Measurements from ENCODE around the gene UBXN11.
A peak's percentile ranks its signal among the peaks of the same experiment; 100 is the strongest.

Gene UBXN11

DNA sequence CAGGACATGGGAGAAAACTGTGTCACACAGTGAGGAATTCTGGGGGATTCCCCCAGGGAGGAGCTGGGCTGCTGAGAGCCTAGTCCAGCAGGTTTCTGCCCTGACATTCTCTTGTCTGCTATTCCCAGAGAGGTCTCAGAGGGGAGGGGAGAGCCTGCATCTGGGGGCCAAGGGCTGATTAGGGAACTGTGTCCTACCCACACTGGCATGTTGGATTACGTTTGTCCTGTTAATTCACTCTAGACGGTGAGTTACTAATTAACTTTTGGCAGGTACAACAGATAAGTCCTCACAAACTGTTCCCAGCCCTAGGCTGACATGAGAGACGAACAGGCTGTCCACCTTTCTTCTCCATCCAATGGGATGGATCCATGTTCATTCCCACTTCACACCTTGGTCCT lies 29.2 kb downstream of the UBXN11 start:
- no peaks in the 10 kb centered on the region for H3K27me3 Mint-ChIP-seq
- H3K27ac Mint-ChIP-seq = peak overlapping the region; percentile 73
- peaks cover 24% of the 10 kb centered on the region for H3K36me3 Mint-ChIP-seq
- H3K4me1 Mint-ChIP-seq = peaks cover 59% of the 10 kb centered on the region
- H3K4me3 Mint-ChIP-seq = peak overlapping the region; percentile 74
- no peaks in the 10 kb centered on the region for H3K9me3 Mint-ChIP-seq

DNA sequence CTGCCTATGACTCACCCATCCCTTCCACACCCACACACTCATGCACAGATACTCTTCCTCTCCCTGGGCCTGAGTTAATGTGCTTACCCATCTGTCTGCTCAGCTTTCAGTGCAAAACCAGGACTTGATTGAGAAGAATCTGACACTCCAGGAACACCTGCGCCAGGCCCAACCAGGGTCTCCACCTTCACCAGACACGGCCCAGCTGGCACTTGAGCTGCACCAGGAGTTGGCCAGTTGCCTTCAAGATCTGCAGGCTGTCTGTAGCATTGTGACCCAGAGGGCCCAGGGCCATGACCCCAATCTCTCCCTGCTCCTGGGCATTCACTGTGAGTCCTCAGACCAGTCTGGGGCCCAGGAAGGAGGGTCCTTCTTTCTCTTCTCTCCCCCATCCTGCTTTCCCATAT lies 30.0 kb downstream of the UBXN11 start:
- Mint-ChIP-seq H3K4me3 (peak overlapping the region; percentile 74), H3K4me1 (peaks cover 53% of the 10 kb centered on the region), H3K27me3 (no peaks in the 10 kb centered on the region), H3K27ac (peak overlapping the region; percentile 73), H3K36me3 (peaks cover 25% of the 10 kb centered on the region), H3K9me3 (no peaks in the 10 kb centered on the region)

DNA sequence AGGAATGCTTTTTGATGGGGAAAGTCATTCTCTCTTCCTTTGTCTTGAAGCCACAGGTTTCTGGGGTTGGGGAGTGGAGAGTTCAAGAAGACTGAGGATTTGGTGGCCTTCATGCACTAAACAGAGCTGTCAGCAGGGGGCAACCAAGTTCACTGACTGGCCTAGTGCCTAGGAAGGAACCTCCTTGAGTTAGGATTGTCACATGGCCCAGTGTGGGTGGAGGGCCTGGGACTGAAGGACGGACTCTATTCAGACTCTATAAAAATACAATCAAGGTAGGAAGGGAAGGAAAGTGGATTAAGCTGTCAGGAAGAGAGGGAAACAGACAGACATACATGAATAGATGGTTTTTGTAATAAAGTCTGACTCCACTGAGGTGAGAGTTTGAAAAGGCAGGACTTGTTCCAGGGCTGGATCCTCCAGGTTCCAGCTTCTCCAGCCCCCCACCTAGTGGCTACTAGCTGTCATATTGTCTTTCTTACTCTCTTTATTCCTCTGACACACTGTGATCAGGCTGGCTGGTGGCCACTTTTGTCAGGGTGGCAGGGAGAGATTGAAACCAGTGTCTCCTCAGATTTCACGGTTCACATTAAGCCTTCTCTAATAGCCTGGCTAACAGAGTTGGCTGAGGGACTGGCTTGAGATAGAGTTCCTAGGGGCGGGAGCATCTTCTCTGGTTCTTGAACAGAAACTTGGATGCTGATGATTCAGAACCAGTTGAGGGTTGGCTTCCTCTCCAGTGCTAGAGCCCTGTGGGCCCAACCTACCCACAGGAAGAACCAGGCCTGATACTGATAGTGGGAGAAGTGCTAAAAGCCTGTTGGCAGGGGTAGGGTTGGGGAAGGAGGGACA lies 30.6 kb downstream of the UBXN11 start:
- no peaks in the 10 kb centered on the region for H3K27me3 Mint-ChIP-seq
- no peaks in the 10 kb centered on the region for H3K9me3 Mint-ChIP-seq
- peaks cover 47% of the 10 kb centered on the region for H3K4me1 Mint-ChIP-seq
- peaks cover 20% of the 10 kb centered on the region for H3K36me3 Mint-ChIP-seq
- peak overlapping the region; percentile 73 for H3K27ac Mint-ChIP-seq
- peak overlapping the region; percentile 74 for H3K4me3 Mint-ChIP-seq

- H3K27me3 Mint-ChIP-seq = no peaks in the 10 kb centered on the region
- H3K36me3 Mint-ChIP-seq = peaks cover 21% of the 10 kb centered on the region
- peaks cover 47% of the 10 kb centered on the region for H3K4me1 Mint-ChIP-seq
- H3K4me3 Mint-ChIP-seq = no peak overlapping the region
- H3K9me3 Mint-ChIP-seq = no peaks in the 10 kb centered on the region
- H3K27ac Mint-ChIP-seq = no peak overlapping the region
These were observed 31.5 kb downstream of the UBXN11 start for GRCh38 chr1:26274801-26275425.

- H3K4me1 Mint-ChIP-seq = peaks cover 7% of the 10 kb centered on the region
- no peaks in the 10 kb centered on the region for H3K27me3 Mint-ChIP-seq
- no peak overlapping the region for H3K27ac Mint-ChIP-seq
- peaks cover 33% of the 10 kb centered on the region for H3K36me3 Mint-ChIP-seq
- no peaks in the 10 kb centered on the region for H3K9me3 Mint-ChIP-seq
- no peak overlapping the region for H3K4me3 Mint-ChIP-seq
These were observed 37.3 kb downstream of the UBXN11 start for GRCh38 chr1:26269198-26269550.

GRCh38 chr1:26268290-26269197 lies 37.9 kb downstream of the UBXN11 start:
- Mint-ChIP-seq H3K27ac (peak overlapping the region; percentile 82), H3K9me3 (no peaks in the 10 kb centered on the region), H3K36me3 (peaks cover 36% of the 10 kb centered on the region), H3K4me1 (peaks cover 6% of the 10 kb centered on the region), H3K4me3 (no peak overlapping the region), H3K27me3 (no peaks in the 10 kb centered on the region)

DNA sequence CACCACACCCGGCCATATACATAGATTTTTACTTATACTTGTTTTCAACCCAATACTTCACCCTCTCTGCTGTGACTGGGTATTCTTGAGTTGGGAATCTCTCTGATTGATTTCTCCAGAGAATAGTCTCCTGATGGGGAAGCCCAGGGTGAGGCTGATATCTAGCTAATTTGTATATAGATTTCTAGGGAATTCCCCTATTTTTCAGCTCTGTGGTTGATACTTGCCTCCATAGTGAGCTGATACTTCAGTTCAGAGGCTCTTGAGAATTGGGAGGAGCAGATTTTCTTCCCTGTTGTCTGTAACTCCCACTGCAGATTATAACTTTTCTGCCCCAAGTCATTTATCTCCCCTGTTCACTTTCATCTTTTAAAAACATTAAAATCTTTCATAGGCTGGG lies 41.0 kb downstream of the UBXN11 start:
- H3K9me3 Mint-ChIP-seq = no peaks in the 10 kb centered on the region
- H3K4me1 Mint-ChIP-seq = peaks cover 6% of the 10 kb centered on the region
- peaks cover 34% of the 10 kb centered on the region for H3K36me3 Mint-ChIP-seq
- no peak overlapping the region for H3K4me3 Mint-ChIP-seq
- no peaks in the 10 kb centered on the region for H3K27me3 Mint-ChIP-seq
- H3K27ac Mint-ChIP-seq = no peak overlapping the region

DNA sequence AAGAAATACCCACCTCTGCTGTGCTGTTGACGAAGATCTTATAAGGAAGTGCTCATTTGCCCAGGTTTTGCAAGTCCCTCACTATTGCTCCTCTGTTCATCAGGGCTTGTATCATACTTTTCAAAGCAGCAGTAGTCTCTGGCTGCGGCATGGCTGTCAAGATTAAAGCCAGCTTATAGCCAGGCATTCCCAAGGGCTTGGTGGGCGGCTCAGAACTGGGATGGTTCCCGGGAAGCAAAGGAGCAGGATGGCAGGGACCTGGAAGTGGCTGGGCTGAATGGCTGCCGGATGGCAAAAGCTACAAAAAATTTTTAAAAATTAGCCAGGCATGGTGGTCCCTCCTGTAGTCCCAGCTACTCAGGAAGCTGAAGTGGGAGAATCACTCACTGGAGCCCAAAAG lies 43.2 kb downstream of the UBXN11 start:
- peaks cover 23% of the 10 kb centered on the region for H3K36me3 Mint-ChIP-seq
- H3K4me3 Mint-ChIP-seq = no peak overlapping the region
- H3K27me3 Mint-ChIP-seq = no peaks in the 10 kb centered on the region
- H3K9me3 Mint-ChIP-seq = no peaks in the 10 kb centered on the region
- no peak overlapping the region for H3K27ac Mint-ChIP-seq
- peaks cover 6% of the 10 kb centered on the region for H3K4me1 Mint-ChIP-seq

DNA sequence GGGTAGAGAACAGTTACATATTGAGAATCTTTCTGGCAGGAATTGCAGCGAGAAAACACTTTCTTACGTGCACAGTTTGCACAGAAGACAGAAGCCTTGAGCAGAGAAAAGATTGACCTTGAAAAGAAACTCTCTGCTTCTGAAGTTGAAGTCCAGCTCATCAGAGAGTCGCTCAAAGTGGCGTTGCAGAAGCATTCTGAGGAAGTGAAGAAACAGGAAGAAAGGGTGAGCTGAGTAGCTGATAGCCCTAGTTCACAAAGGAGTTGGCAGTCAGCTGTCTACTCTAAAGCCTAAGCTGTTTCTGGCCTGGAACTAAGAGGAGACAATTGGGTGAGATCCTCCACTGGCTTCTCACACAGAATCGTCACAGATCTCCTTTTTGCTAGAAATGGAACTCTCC lies 46.9 kb downstream of the UBXN11 start:
- Mint-ChIP-seq H3K27me3 (no peaks in the 10 kb centered on the region), H3K4me1 (no peaks in the 10 kb centered on the region), H3K9me3 (no peaks in the 10 kb centered on the region), H3K36me3 (peaks cover 20% of the 10 kb centered on the region), H3K27ac (no peak overlapping the region), H3K4me3 (no peak overlapping the region)

GRCh38 chr1:26259005-26259404 lies 47.4 kb downstream of the UBXN11 start:
- Mint-ChIP-seq H3K4me3 (no peak overlapping the region), H3K36me3 (peaks cover 19% of the 10 kb centered on the region), H3K27ac (no peak overlapping the region), H3K4me1 (no peaks in the 10 kb centered on the region), H3K27me3 (no peaks in the 10 kb centered on the region), H3K9me3 (no peaks in the 10 kb centered on the region)

DNA sequence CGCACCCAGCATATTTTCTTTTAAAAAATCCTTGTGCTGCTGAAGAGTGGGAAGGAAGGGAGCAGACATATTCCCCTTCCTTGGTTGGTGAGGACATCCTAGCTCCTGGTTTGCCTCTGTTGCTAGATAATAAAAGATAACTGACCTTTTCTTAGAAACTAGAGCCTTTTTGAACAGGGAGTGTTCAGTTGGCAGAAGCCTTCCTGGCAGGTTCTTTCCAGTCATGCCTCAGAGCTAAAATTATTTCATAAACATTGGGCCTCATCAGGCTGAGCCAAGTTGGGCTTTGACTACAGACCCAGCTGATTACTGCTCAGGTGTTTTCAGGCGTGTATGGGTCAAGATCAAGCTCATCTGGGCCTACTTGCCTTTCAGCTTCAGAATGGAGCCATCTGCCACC lies 49.2 kb downstream of the UBXN11 start:
- Mint-ChIP-seq H3K9me3 (no peaks in the 10 kb centered on the region), H3K36me3 (peaks cover 12% of the 10 kb centered on the region), H3K4me1 (peaks cover 6% of the 10 kb centered on the region), H3K4me3 (no peak overlapping the region), H3K27me3 (no peaks in the 10 kb centered on the region), H3K27ac (no peak overlapping the region)

DNA sequence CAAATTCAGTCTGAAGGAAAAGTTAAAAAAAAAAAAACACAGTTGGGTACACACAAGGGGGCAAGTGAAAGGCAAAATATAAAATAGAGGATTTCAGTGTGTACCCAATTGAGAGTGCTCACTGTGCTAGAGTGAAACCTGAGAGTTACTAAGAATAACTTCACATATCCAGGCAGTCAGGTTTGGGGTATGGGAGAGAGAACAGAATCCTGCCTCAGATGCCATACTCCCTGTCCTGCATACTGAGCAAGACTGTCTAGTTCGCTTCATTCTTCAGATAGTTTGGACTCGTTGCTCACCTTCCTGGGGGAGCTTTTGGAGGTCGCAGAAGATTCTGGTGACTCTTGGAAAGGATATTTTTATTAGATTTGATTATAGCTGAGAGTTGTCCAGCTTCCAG lies 52.0 kb downstream of the UBXN11 start:
- Mint-ChIP-seq H3K4me1 (peaks cover 6% of the 10 kb centered on the region), H3K9me3 (no peaks in the 10 kb centered on the region), H3K36me3 (peaks cover 10% of the 10 kb centered on the region)

GRCh38 chr1:26252718-26253117 lies 53.7 kb downstream of the UBXN11 start:
- no peak overlapping the region for H3K4me3 Mint-ChIP-seq
- H3K4me1 Mint-ChIP-seq = peaks cover 6% of the 10 kb centered on the region
- H3K27me3 Mint-ChIP-seq = no peaks in the 10 kb centered on the region
- H3K27ac Mint-ChIP-seq = no peak overlapping the region
- H3K36me3 Mint-ChIP-seq = peaks cover 5% of the 10 kb centered on the region
- H3K9me3 Mint-ChIP-seq = no peaks in the 10 kb centered on the region

More for the DNA sequence above, 52.0 kb downstream of the UBXN11 start:
- Mint-ChIP-seq H3K27me3 (no peaks in the 10 kb centered on the region), H3K27ac (no peak overlapping the region), H3K4me3 (no peak overlapping the region)

DNA sequence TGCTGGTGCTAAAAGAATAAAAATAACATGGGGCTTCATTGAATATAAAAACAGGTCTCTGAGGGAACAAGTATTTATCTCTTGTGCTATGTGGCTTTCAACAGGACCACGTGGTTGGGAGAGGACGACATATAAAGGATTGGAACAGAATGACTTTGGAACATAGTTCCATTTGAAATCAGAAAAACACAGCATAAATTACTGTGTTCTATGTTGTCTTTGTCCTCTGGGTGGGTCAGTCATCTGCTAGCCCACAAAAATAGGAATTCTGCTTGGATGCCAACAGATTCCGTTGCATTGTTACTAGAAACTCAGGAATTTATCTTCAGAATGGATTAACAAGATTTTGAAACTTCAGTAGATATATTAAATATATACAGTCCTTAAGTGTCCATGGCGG lies 66.5 kb downstream of the UBXN11 start:
- Mint-ChIP-seq H3K27ac (no peak overlapping the region), H3K36me3 (peaks cover 5% of the 10 kb centered on the region), H3K4me3 (no peak overlapping the region), H3K27me3 (no peaks in the 10 kb centered on the region), H3K9me3 (no peaks in the 10 kb centered on the region), H3K4me1 (peaks cover 35% of the 10 kb centered on the region)

- Mint-ChIP-seq H3K9me3 (no peaks in the 10 kb centered on the region), H3K36me3 (peaks cover 5% of the 10 kb centered on the region), H3K27ac (peak overlapping the region; percentile 78), H3K27me3 (no peaks in the 10 kb centered on the region), H3K4me1 (peaks cover 39% of the 10 kb centered on the region), H3K4me3 (peak overlapping the region; percentile 16)
These were observed 69.0 kb downstream of the UBXN11 start for GRCh38 chr1:26237230-26237966.

All from activated naive CD4-positive, alpha-beta T cell treated with anti-CD3 and anti-CD28 coated beads, Interleukin-2, amount 50 U/mL, for 24 hours (primary cell).